GM21367 (cell line): ENCODE data around the gene GSK3A.

Source experiments
- ATAC-seq: cut with Tn5 transposase; IDR thresholded peaks from one replicate; pipeline ENCODE4 v1.9.1; 2021; ENCODE audit not compliant: unreplicated experiment

Gene GSK3A

GRCh38 chr19:42249769-42250168, 7.4 kb upstream of the GSK3A start:
- no peak for ATAC-seq

GRCh38 chr19:42249149-42249750, 6.8 kb upstream of the GSK3A start:
- no peak for ATAC-seq

- ATAC-seq, result no peak
Observed at GRCh38 chr19:42248270-42249148, 6.1 kb upstream of the GSK3A start.

GRCh38 chr19:42247640-42248199, 5.3 kb upstream of the GSK3A start:
- ATAC-seq, result no peak

- no peak for ATAC-seq
Observed at GRCh38 chr19:42246922-42247639, 4.7 kb upstream of the GSK3A start.

DNA sequence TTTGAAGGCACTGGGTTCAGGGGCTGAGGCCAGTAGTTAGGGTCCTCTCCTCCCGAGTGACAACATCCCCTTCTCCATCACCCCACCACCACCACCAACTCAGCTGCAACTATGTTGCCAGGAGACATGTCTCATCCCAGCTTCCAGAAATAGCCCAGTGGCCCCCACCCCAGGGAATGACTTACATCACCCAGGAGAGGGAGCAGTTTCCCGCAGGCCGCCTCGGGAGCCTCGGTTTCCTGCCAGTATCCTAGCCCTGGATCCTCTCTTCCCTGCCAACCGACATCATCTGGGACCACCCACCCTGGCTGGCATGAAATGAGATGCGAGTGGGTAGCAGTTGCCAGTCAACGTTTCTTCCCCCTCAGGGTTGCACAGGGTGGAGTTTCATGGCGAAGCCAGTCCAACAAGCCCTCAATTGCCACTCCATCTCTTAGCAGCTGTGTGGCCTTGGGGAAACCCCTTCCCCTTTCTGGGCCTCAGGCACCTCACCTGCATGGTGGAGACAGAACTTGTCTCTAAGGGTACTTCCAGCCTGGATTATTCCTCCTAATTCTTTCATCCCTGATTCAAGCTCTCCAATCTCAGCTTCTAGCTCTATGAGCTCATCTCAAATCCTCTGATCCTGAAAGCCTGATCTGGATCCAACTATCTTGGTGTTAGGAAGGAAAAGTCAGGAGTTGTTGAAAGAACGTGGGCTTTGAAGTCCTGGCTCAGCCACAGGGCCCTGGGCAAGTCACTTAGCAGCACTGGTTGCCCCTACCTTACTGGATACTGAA, 3.9 kb upstream of the GSK3A start:
- no peak for ATAC-seq

- no peak for ATAC-seq
Observed at GRCh38 chr19:42245231-42245630, 2.8 kb upstream of the GSK3A start.

DNA sequence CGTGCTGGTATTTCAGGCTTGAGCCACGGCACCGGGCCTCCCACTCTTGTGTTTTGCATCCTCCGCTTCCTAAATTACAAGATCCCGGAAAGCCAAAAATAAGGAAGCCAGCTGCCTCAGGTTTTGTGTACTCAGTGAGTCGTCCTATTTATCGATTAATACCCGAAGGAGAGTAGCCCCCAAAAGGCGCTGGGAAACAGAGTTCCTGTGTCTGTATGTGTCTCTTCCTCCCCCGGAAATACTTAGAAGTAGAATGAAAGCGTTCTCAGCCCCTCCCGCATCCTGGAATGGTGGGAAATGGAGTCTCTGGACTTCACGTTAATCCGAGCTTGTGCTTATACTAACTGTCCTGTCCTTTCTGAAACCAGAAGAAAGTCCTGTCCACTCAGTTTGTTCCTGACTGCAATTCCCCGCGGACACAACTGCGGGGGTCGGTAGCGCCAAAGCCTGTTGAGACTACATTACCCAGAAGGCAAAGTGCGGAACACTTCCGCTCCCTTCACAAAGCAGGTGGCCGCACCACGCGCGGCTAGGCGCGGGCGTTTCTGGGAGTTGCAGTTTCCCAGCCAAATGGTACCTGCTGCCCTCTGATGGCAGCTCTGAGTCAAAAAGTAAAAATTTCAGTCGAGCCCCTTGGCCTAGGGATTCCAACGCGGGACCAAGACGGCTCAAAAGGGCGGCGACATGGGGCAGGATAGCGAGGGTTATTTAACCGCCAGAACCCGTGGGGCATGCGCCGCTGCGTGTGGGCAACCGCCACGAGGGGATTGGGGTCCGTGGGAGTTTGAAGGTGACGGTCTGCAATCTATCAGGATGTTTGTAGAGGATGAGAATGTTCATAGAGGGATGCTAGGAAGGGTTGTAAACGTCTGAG, 2.2 kb upstream of the GSK3A start:
- peak; percentile 35 for ATAC-seq

DNA sequence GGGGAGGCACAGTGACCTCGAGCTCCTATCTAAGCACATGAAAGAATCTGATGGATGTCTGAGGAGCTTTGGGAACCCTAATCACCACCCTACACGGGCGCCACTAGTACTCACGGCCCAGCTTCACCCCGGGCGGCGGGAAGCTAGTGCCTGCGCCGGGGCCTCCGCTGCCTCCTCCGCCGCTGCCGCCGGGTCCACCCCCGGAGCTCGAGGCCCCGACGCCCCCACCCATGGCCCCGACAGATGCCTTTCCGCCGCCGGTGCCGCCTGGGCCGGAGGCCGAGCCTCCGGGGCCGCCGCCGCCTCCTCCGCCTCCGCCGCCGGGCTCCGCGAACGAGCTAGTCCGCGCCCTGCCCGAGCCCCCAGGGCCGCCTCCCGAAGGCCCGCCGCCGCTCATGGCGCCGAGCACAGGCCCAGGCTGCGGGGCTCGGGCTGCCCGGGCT, 312 bp downstream of the GSK3A start:
- peak; percentile 1 for ATAC-seq

- no peak for ATAC-seq
Observed at GRCh38 chr19:42241279-42241678, 1.1 kb downstream of the GSK3A start.

DNA sequence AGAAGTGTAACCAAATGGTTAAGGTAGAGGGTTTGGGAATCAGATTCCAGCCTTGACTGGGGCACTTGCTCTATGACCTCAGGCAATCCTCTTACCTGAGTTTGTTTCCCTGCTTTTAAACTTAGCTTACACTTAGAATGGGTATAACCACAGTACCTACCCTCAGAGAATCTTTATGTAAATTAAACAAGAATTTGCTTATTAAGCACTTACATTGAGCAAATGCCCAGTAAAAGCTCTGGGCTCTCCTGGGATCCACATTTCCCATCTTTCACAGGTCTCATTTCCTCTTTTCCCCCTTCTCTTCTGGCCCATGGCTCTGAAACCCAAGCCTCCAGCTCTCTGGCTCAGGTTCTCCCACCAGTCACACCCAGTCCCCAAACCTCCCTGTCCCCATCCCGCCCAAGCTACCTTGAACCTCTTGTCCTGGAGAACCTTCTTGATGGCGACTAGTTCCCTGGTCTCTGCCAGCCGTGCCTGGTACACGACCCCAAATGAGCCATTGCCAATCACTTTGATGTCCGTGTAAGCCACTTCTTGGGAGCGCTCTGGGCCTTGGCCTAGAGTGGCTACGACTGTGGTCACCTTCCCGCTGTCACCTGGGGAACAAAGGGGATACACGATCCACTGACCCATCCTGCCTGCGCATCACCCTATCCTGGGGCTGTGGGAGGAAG, 2.7 kb downstream of the GSK3A start:
- no peak for ATAC-seq

DNA sequence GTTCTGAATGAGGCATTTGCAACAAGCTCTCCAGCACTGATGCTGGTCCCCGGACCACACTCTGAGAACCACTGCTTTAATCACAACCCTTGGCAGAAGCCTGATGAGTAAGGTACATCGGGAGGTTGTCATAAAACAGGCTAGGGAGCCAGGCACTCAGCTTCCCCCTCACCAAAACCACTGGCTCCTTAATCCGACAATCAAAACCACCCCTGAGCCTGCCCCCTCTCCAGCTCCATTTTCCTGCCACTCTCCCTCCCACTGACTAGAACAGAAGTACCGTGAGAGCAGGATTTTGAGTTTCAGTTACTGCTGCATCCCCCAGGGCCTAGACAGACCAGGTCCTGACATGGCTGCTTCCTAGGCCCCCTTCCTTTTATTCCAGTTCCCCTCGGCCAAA, 7.2 kb downstream of the GSK3A start:
- no peak for ATAC-seq

DNA sequence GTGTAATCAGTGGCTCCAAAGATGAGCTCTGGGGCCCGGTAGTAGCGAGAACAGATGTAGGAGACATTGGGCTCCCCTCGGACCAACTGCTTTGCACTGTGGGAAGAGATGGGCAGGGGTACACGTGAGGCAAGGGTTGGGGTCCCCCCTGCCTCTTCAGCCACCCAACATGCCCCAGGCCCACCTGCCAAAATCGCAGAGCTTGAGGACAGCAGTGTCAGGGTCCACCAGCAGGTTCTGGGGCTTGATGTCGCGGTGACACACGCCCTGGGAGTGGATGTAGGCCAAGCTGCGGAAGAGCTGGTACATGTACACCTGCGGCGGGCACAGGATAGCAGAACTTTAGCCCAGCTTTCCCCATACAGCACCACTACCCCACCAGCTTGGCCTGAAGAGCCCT, 8.0 kb downstream of the GSK3A start:
- ATAC-seq, result no peak

- ATAC-seq, result no peak
Observed at GRCh38 chr19:42233678-42234292, 8.6 kb downstream of the GSK3A start.

DNA sequence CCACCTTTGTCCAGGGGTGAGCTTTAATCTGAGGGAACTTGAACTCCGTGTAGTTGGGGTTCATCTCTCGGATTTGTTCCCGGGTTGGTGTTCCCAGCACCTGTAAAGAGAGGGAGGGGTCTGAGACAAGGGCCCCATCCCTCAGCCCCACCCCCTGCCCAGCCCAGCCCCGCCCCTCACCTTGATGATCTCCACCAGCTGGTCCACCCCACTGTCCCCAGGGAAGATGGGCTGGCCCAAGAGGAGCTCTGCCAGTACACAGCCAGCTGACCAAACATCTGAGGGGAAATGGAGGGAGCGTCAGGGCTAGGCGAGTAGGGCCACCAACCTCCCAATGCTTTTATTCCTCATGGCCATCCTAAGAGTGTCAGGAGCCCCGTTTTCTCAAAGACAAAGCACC, 9.3 kb downstream of the GSK3A start:
- no peak for ATAC-seq

DNA sequence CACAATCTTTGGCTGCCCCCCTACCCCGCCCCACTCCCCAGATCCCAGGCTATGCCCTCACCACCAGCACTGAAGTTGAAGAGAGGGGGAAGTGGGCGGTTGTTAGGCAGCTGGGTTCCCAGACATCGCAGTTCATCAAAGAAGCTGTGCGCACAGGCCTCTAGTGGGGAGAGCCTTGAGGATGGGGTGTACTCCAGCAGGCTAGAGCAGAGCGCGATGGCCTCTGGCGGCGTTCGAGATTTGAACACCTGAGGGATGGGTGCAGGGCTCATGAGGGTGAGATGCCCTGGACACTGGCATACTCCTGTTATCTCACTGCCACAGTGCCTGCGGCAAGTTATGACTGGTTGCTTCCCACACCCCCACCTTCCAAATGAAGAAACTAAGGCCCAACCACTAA, 10.0 kb downstream of the GSK3A start:
- ATAC-seq, result no peak

GRCh38 chr19:42230571-42230970, 11.8 kb downstream of the GSK3A start:
- no peak for ATAC-seq

DNA sequence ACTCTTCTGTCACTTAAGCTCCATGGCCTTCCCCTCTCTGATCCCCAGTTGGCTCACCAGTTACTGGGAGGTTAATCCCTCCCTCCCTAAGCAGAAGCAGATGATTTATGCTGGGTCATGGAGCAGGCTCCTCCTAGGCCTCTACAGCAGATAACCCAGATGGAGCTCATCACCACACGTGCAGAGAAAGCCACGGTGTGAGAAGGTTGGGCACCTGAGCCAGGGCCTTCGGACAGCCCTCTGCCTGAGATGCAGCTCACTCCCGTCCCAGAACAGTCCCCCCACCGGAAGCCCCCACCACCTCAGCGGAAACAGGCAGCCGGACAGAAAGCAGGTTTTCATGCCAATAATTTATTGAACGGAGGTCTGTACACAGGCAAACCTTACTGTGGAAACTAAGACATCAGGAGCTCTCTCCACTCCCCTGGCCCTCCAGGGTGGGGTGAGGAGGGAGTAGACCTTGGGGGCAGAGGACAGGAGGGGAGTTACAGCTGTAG, 12.5 kb downstream of the GSK3A start:
- no peak for ATAC-seq
